Endodermal cell (in vitro differentiated cells): ENCODE measurements around the gene SENP7. TPM values are rescaled to one million over a fixed set of nuclear protein-coding genes. Genes with fewer than 3 reads are reported as not detected.
A peak's percentile ranks its signal among the peaks of the same experiment; 100 is the strongest.

Source experiments
- DNase-seq: peaks from one replicate; pipeline ENCODE4 v3.0.0-alpha.2; 2017
- H3K27ac ChIP-seq: 2 replicates; pipeline ENCODE4 v1.5.1; 2013; ENCODE audit warnings: mild to moderate bottlenecking, low read depth, low read length, moderate library complexity
- H3K27me3 ChIP-seq: 2 replicates; pipeline ENCODE4 v1.6.1; 2013; ENCODE audit warnings: mild to moderate bottlenecking, low read length, moderate library complexity; ENCODE audit not compliant: insufficient read depth, control insufficient read depth, poor library complexity, severe bottlenecking
- H3K36me3 ChIP-seq: 2 replicates; pipeline ENCODE4 v1.7.0; 2013; ENCODE audit warnings: mild to moderate bottlenecking, low read length, moderate library complexity; ENCODE audit not compliant: control insufficient read depth, insufficient read depth
- H3K4me1 ChIP-seq: one replicate; pipeline ENCODE4 v1.7.0; 2013; ENCODE audit warnings: low read length; ENCODE audit not compliant: control insufficient read depth, insufficient read depth
- H3K4me3 ChIP-seq: 2 replicates; pipeline ENCODE4 v1.5.1; 2013; ENCODE audit warnings: mild to moderate bottlenecking, low read length, moderate library complexity
- H3K9ac ChIP-seq: 2 replicates; pipeline ENCODE4 v1.6.1; 2013; ENCODE audit warnings: mild to moderate bottlenecking, low read length, moderate library complexity; ENCODE audit not compliant: poor library complexity, severe bottlenecking; ENCODE audit errors: extremely low read depth
- H3K9me3 ChIP-seq: 2 replicates; pipeline ENCODE4 v1.6.1; 2013; ENCODE audit warnings: mild to moderate bottlenecking, low read length, moderate library complexity; ENCODE audit not compliant: control insufficient read depth
- H3K27ac Mint-ChIP-seq: 2 replicates; pipeline ENCODE4 v1.8.0; 2020; ENCODE audit warnings: mixed read lengths
- H3K27me3 Mint-ChIP-seq: 2 replicates; pipeline ENCODE4 v1.8.0; 2021; ENCODE audit warnings: mild to moderate bottlenecking, mixed read lengths; ENCODE audit not compliant: insufficient read depth
- H3K36me3 Mint-ChIP-seq: 2 replicates; pipeline ENCODE4 v1.8.0; 2020; ENCODE audit warnings: low read depth, mixed read lengths
- H3K4me1 Mint-ChIP-seq: 2 replicates; pipeline ENCODE4 v1.8.0; 2020; ENCODE audit warnings: mixed read lengths
- H3K4me3 Mint-ChIP-seq: 2 replicates; pipeline ENCODE4 v1.8.0; 2020; ENCODE audit warnings: mild to moderate bottlenecking, moderate library complexity, mixed read lengths
- H3K9me3 Mint-ChIP-seq: 2 replicates; pipeline ENCODE4 v1.8.0; 2020; ENCODE audit warnings: mild to moderate bottlenecking, mixed read lengths
- WGBS, 2 experiments: methylation state at CpG; one replicate each; pipeline versions ENCODE4 v1.1.5 to v1.1.7; 2013; ENCODE audit warnings: missing lambda C conversion rate in 2 of 2, mixed read lengths in 1 of 2; ENCODE audit not compliant: insufficient coverage in 1 of 2, insufficient read length in 1 of 2; 5-methylcytosine and 5-hydroxymethylcytosine counted together
- total RNA-seq, 2 donors: library from RNA; stranded (reverse); fragmentation: NEBNext Ultra II Directional in 1 of 2; extraction: Animal tissue kit (Norgen Biotek cat#: 25700) in 1 of 2; gene quantifications; 2 replicates in 1 of 2; 3 replicates in 1 of 2; pipeline ENCODE4 v1.2.1, GENCODE V29; 2021
- TF ChIP-seq, protein P1 (sequence below): fragments of 200-600 bp; sonication (generic); conservative IDR thresholded peaks from 2 replicates; pipeline ENCODE4 v1.5.0; 2021; ENCODE audit warnings: antibody characterized with exemption, mild to moderate bottlenecking

SENP7 gene
- total RNA-seq, 2 donors from 2014 or later: 19.3 to 22.1 TPM

DNA sequence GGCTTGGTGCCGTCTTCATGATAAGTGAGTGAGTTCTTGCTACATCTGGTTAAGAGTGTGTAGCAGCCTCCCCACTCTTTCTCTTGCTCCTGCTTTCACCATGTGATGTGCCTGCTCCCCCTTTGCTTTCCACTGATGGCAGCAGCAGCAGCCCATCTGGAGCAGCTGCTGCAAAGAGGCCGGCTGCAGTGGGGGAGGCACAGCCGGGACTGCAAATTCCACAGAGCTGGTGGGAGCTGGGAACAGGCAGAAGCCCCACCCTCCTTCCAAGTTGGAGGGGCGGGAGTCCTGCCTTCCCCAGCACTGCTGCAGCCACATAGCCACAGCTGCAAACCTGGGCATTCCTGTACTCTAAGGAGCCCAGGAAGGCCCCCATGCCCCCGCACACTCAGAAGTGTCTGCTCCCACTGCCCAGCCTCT, 129.8 kb downstream of the SENP7 start:
- Histone ChIP-seq H3K4me3 (no peak overlapping the region), H3K9ac (no peak overlapping the region), H3K27me3 (no peaks in the 10 kb centered on the region), H3K9me3 (peaks cover 14% of the 10 kb centered on the region), H3K4me1 (no peaks in the 10 kb centered on the region), H3K27ac (no peak overlapping the region), H3K36me3 (peaks cover 10% of the 10 kb centered on the region)
- H3K9me3 Mint-ChIP-seq: no peaks in the 10 kb centered on the region
- no peaks in the 10 kb centered on the region for H3K27me3 Mint-ChIP-seq
- H3K27ac Mint-ChIP-seq: no peak overlapping the region
- WGBS, 2 experiments: 78 to 80% methylated on average over 1 to 5 of the region's 5 CpGs
- H3K4me3 Mint-ChIP-seq: no peak overlapping the region
- TF ChIP-seq, protein P1, sequence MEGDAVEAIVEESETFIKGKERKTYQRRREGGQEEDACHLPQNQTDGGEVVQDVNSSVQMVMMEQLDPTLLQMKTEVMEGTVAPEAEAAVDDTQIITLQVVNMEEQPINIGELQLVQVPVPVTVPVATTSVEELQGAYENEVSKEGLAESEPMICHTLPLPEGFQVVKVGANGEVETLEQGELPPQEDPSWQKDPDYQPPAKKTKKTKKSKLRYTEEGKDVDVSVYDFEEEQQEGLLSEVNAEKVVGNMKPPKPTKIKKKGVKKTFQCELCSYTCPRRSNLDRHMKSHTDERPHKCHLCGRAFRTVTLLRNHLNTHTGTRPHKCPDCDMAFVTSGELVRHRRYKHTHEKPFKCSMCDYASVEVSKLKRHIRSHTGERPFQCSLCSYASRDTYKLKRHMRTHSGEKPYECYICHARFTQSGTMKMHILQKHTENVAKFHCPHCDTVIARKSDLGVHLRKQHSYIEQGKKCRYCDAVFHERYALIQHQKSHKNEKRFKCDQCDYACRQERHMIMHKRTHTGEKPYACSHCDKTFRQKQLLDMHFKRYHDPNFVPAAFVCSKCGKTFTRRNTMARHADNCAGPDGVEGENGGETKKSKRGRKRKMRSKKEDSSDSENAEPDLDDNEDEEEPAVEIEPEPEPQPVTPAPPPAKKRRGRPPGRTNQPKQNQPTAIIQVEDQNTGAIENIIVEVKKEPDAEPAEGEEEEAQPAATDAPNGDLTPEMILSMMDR: no peak
- H3K36me3 Mint-ChIP-seq: no peaks in the 10 kb centered on the region
- no peaks in the 10 kb centered on the region for H3K4me1 Mint-ChIP-seq
- DNase-seq: peak; percentile 61

DNA sequence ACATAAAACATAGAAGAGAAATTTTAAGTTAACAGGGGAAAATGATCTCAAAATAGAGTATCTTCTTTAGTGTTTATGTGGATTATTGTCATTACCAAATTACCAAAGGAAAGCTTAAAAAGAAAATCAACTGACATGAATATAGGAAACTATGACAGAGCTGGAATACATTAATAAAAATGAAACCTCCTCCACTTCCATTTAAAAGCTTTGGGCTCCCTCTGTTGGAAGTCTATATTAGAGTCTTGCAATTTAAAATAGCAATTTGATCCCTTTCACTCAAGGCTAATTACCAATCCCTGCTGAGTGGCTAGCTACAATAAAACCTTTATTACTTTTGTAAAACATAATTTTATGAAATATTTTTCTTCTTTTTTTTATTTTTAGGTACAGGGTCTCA, 131.2 kb downstream of the SENP7 start:
- H3K36me3 Mint-ChIP-seq: no peaks in the 10 kb centered on the region
- H3K36me3 ChIP-seq: peaks cover 10% of the 10 kb centered on the region
- H3K4me3 ChIP-seq: no peak overlapping the region
- H3K27ac Mint-ChIP-seq: no peak overlapping the region
- no peaks in the 10 kb centered on the region for H3K9me3 Mint-ChIP-seq
- no peak overlapping the region for H3K9ac ChIP-seq
- no peak overlapping the region for H3K4me3 Mint-ChIP-seq
- H3K27me3 Mint-ChIP-seq: no peaks in the 10 kb centered on the region
- peaks cover 14% of the 10 kb centered on the region for H3K9me3 ChIP-seq
- no peak overlapping the region for H3K27ac ChIP-seq
- TF ChIP-seq, protein P1: peak; percentile 79
- H3K4me1 Mint-ChIP-seq: peaks cover 9% of the 10 kb centered on the region
- H3K4me1 ChIP-seq: no peaks in the 10 kb centered on the region
- no peaks in the 10 kb centered on the region for H3K27me3 ChIP-seq
- DNase-seq: no peak

- Histone ChIP-seq H3K36me3 (peaks cover 10% of the 10 kb centered on the region), H3K4me1 (no peaks in the 10 kb centered on the region), H3K27ac (no peak overlapping the region), H3K9ac (no peak overlapping the region), H3K9me3 (peaks cover 14% of the 10 kb centered on the region), H3K27me3 (no peaks in the 10 kb centered on the region), H3K4me3 (no peak overlapping the region)
- H3K4me1 Mint-ChIP-seq: peaks cover 9% of the 10 kb centered on the region
- no peaks in the 10 kb centered on the region for H3K27me3 Mint-ChIP-seq
- H3K36me3 Mint-ChIP-seq: no peaks in the 10 kb centered on the region
- TF ChIP-seq, protein P1: no peak
- H3K4me3 Mint-ChIP-seq: no peak overlapping the region
- DNase-seq: no peak
- 83 to 88% methylated on average over 1 to 3 of the region's 3 CpGs for WGBS, 2 experiments
- H3K9me3 Mint-ChIP-seq: no peaks in the 10 kb centered on the region
- no peak overlapping the region for H3K27ac Mint-ChIP-seq
Observed at GRCh38 chr3:101379658-101380376, 133.2 kb downstream of the SENP7 start.
